Measurements from ENCODE around the gene SIRPA. TPM values are rescaled to one million over a fixed set of nuclear protein-coding genes. Genes with fewer than 3 reads are reported as not detected.

The SIRPA gene
- total and polyA plus RNA-seq, 2 of the 8 experiments (the other 6 are each of a cell fraction or from before 2014, with no cell fraction given) = 3.9 to 4.3 TPM

DNA sequence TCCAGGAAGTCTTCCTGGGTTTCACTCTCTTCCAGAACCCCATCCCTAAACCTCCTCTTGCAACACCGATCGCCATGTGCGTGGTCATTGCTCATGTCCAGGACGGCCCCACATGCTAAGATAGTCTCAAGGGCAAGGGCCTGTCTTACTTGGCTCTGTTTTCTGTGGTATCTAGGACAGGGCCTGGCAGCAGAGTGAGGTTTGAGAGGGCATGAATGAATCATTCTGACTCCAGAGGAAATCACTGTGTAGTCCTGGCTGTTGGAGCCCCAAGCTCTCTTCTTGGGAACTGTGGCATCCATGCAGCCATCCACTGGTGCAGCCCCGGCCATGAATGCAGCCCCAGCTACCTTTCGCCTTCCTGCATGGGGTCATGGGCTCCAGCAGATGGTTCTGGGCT, 12.4 kb downstream of the SIRPA start (continued):
- TF ChIP-seq, protein P1, sequence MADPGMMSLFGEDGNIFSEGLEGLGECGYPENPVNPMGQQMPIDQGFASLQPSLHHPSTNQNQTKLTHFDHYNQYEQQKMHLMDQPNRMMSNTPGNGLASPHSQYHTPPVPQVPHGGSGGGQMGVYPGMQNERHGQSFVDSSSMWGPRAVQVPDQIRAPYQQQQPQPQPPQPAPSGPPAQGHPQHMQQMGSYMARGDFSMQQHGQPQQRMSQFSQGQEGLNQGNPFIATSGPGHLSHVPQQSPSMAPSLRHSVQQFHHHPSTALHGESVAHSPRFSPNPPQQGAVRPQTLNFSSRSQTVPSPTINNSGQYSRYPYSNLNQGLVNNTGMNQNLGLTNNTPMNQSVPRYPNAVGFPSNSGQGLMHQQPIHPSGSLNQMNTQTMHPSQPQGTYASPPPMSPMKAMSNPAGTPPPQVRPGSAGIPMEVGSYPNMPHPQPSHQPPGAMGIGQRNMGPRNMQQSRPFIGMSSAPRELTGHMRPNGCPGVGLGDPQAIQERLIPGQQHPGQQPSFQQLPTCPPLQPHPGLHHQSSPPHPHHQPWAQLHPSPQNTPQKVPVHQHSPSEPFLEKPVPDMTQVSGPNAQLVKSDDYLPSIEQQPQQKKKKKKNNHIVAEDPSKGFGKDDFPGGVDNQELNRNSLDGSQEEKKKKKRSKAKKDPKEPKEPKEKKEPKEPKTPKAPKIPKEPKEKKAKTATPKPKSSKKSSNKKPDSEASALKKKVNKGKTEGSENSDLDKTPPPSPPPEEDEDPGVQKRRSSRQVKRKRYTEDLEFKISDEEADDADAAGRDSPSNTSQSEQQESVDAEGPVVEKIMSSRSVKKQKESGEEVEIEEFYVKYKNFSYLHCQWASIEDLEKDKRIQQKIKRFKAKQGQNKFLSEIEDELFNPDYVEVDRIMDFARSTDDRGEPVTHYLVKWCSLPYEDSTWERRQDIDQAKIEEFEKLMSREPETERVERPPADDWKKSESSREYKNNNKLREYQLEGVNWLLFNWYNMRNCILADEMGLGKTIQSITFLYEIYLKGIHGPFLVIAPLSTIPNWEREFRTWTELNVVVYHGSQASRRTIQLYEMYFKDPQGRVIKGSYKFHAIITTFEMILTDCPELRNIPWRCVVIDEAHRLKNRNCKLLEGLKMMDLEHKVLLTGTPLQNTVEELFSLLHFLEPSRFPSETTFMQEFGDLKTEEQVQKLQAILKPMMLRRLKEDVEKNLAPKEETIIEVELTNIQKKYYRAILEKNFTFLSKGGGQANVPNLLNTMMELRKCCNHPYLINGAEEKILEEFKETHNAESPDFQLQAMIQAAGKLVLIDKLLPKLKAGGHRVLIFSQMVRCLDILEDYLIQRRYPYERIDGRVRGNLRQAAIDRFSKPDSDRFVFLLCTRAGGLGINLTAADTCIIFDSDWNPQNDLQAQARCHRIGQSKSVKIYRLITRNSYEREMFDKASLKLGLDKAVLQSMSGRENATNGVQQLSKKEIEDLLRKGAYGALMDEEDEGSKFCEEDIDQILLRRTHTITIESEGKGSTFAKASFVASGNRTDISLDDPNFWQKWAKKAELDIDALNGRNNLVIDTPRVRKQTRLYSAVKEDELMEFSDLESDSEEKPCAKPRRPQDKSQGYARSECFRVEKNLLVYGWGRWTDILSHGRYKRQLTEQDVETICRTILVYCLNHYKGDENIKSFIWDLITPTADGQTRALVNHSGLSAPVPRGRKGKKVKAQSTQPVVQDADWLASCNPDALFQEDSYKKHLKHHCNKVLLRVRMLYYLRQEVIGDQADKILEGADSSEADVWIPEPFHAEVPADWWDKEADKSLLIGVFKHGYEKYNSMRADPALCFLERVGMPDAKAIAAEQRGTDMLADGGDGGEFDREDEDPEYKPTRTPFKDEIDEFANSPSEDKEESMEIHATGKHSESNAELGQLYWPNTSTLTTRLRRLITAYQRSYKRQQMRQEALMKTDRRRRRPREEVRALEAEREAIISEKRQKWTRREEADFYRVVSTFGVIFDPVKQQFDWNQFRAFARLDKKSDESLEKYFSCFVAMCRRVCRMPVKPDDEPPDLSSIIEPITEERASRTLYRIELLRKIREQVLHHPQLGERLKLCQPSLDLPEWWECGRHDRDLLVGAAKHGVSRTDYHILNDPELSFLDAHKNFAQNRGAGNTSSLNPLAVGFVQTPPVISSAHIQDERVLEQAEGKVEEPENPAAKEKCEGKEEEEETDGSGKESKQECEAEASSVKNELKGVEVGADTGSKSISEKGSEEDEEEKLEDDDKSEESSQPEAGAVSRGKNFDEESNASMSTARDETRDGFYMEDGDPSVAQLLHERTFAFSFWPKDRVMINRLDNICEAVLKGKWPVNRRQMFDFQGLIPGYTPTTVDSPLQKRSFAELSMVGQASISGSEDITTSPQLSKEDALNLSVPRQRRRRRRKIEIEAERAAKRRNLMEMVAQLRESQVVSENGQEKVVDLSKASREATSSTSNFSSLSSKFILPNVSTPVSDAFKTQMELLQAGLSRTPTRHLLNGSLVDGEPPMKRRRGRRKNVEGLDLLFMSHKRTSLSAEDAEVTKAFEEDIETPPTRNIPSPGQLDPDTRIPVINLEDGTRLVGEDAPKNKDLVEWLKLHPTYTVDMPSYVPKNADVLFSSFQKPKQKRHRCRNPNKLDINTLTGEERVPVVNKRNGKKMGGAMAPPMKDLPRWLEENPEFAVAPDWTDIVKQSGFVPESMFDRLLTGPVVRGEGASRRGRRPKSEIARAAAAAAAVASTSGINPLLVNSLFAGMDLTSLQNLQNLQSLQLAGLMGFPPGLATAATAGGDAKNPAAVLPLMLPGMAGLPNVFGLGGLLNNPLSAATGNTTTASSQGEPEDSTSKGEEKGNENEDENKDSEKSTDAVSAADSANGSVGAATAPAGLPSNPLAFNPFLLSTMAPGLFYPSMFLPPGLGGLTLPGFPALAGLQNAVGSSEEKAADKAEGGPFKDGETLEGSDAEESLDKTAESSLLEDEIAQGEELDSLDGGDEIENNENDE (IDR thresholded peaks at IDR 0.05; ENCODE audit: insufficient replicate concordance, low read length) = no peak
- TF ChIP-seq EP300 (IDR thresholded peaks at IDR 0.05; ENCODE audit: borderline replicate concordance in 1 of 2, low read depth in 2 of 2, low read length in 2 of 2) = no peak
- no peak for TF ChIP-seq SIRT6 (IDR thresholded peaks at IDR 0.05; ENCODE audit: low read length)
- no peak for TF ChIP-seq SIN3A (conservative IDR thresholded peaks at IDR 0.05 in 1 of 2, IDR thresholded peaks at IDR 0.05 in 1 of 2; ENCODE audit: low read depth in 1 of 2, low read length in 2 of 2)
- TF ChIP-seq SP2 (IDR thresholded peaks at IDR 0.05; ENCODE audit: low read length) = no peak
- TF ChIP-seq, protein P2, sequence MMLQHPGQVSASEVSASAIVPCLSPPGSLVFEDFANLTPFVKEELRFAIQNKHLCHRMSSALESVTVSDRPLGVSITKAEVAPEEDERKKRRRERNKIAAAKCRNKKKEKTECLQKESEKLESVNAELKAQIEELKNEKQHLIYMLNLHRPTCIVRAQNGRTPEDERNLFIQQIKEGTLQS (IDR thresholded peaks at IDR 0.05; ENCODE audit: insufficient read depth, low read depth, low read length) = no peak
- TF ChIP-seq CHD1 (IDR thresholded peaks at IDR 0.05; ENCODE audit: low read depth, low read length) = no peak
- TF ChIP-seq PHF8 (conservative IDR thresholded peaks at IDR 0.05; ENCODE audit: low read depth, low read length) = no peak
- no peak for TF ChIP-seq NRF1 (IDR thresholded peaks at IDR 0.05; ENCODE audit: low read depth, low read length)
- no peak for TF ChIP-seq EZH2 (IDR thresholded peaks at IDR 0.05; ENCODE audit: low read depth, low read length, severe bottlenecking)
- TF ChIP-seq POU5F1 (IDR thresholded peaks at IDR 0.05; ENCODE audit: low read depth, low read length) = no peak
